GM23338 (cell line): Measurements from ENCODE around the gene ADGRB3. TPM values are rescaled to one million over a fixed set of nuclear protein-coding genes. Genes with fewer than 3 reads are reported as not detected.
A peak's percentile ranks its signal among the peaks of the same experiment; 100 is the strongest.

Experiments
- ATAC-seq: fragments of 200-7000 bp; cut with Tn5 transposase; 3 replicates; pipeline ENCODE4 v1.9.1; 2020
- DNase-seq: peaks from one replicate; pipeline ENCODE4 v3.0.0-alpha.2; 2015; ENCODE audit warnings: low spot score
- H2AFZ ChIP-seq: fragments of 200-600 bp; sonication (generic); 2 replicates; pipeline ENCODE4 v1.8.0; 2016; ENCODE audit warnings: antibody characterized with exemption, mild to moderate bottlenecking, moderate library complexity
- H3F3A ChIP-seq: fragments of 200-600 bp; sonication (generic); replicated peaks from 2 replicates; pipeline ENCODE4 v1.8.0; 2017; ENCODE audit warnings: antibody characterized with exemption, mixed run types, low read depth
- H3K27ac ChIP-seq: fragments of 200-600 bp; sonication (generic); 2 replicates; pipeline ENCODE4 v1.6.1; 2016; ENCODE audit warnings: low read depth
- H3K27me3 ChIP-seq: fragments of 200-600 bp; sonication (generic); 2 replicates; pipeline ENCODE4 v1.8.0; 2016; ENCODE audit warnings: mild to moderate bottlenecking, mixed run types, moderate library complexity; ENCODE audit not compliant: insufficient read depth
- H3K36me3 ChIP-seq: fragments of 200-600 bp; sonication (generic); 2 replicates; pipeline ENCODE4 v1.8.0; 2016; ENCODE audit warnings: mild to moderate bottlenecking; ENCODE audit not compliant: insufficient read depth
- H3K4me1 ChIP-seq: fragments of 200-600 bp; sonication (generic); 2 replicates; pipeline ENCODE4 v1.8.0; 2016; ENCODE audit warnings: mild to moderate bottlenecking, moderate library complexity; ENCODE audit not compliant: insufficient read depth
- H3K4me2 ChIP-seq: fragments of 200-600 bp; sonication (generic); 2 replicates; pipeline ENCODE4 v1.7.1; 2017; ENCODE audit warnings: mixed run types
- H3K4me3 ChIP-seq: fragments of 200-600 bp; sonication (generic); 2 replicates; pipeline ENCODE4 v1.6.1; 2016; ENCODE audit warnings: mixed run types
- H3K79me2 ChIP-seq: fragments of 200-600 bp; sonication (generic); replicated peaks from 2 replicates; pipeline ENCODE4 v1.8.0; 2017; ENCODE audit warnings: mild to moderate bottlenecking; ENCODE audit not compliant: insufficient read depth
- H3K9me2 ChIP-seq: fragments of 200-600 bp; sonication (generic); 2 replicates; pipeline ENCODE4 v1.8.0; 2017; ENCODE audit not compliant: insufficient read depth
- H4K20me1 ChIP-seq: fragments of 200-600 bp; sonication (generic); replicated peaks from 2 replicates; pipeline ENCODE4 v1.8.0; 2017; ENCODE audit warnings: mild to moderate bottlenecking; ENCODE audit not compliant: insufficient read depth
- H3K27ac Mint-ChIP-seq: 2 replicates; pipeline ENCODE4 v1.8.0; 2020; ENCODE audit warnings: inconsistent platforms, mild to moderate bottlenecking, moderate library complexity, mixed read lengths
- H3K27me3 Mint-ChIP-seq: 3 replicates; pipeline ENCODE4 v1.8.0; 2022; ENCODE audit warnings: low read depth, mild to moderate bottlenecking, moderate library complexity, mixed read lengths, inconsistent platforms; ENCODE audit not compliant: insufficient read depth, poor library complexity
- H3K36me3 Mint-ChIP-seq: 3 replicates; pipeline ENCODE4 v1.8.0; 2021; ENCODE audit warnings: low read depth, mild to moderate bottlenecking, inconsistent platforms, moderate library complexity, mixed read lengths
- H3K4me1 Mint-ChIP-seq: 3 replicates; pipeline ENCODE4 v1.8.0; 2020; ENCODE audit warnings: mild to moderate bottlenecking, inconsistent platforms, mixed read lengths
- H3K4me3 Mint-ChIP-seq: 3 replicates; pipeline ENCODE4 v1.8.0; 2021; ENCODE audit warnings: moderate library complexity, mild to moderate bottlenecking, inconsistent platforms, mixed read lengths
- H3K9me3 Mint-ChIP-seq: 3 replicates; pipeline ENCODE4 v1.8.0; 2020; ENCODE audit warnings: moderate library complexity, mild to moderate bottlenecking, inconsistent platforms, mixed read lengths
- CREB1 ChIP-seq: fragments of 250-450 bp; sonication (Bioruptor Pico); IDR thresholded peaks from 2 replicates; pipeline ENCODE4 v1.5.0; 2020; ENCODE audit warnings: low read depth, mild to moderate bottlenecking, moderate library complexity
- CTCF ChIP-seq, 2 experiments: fragments of 200-600 bp in 1 of 2; sonication (generic) in 1 of 2; conservative IDR thresholded peaks; 2 replicates each; pipeline versions ENCODE4 v1.5.1 to v1.6.1; 2016 to 2017; ENCODE audit warnings: antibody characterized with exemption in 2 of 2, low read depth in 2 of 2, mild to moderate bottlenecking in 2 of 2, moderate library complexity in 1 of 2
- ETS1 ChIP-seq: IDR thresholded peaks from 2 replicates; pipeline ENCODE4 v1.6.1; 2016; ENCODE audit warnings: antibody characterized with exemption
- EZH2phosphoT487 ChIP-seq: fragments of 200-600 bp; sonication (generic); IDR thresholded peaks from one replicate; pipeline ENCODE4 v1.8.1; 2018; ENCODE audit warnings: antibody characterized with exemption; ENCODE audit not compliant: unreplicated experiment
- JUNB ChIP-seq: IDR thresholded peaks from one replicate; pipeline ENCODE4 v1.6.1; 2016; ENCODE audit warnings: antibody characterized with exemption; ENCODE audit not compliant: unreplicated experiment
- NANOG ChIP-seq: IDR thresholded peaks from 2 replicates; pipeline ENCODE4 v1.6.1; 2016; ENCODE audit warnings: antibody characterized with exemption, borderline replicate concordance
- ZNF114 ChIP-seq: fragments of 250-450 bp; sonication (Bioruptor Pico); IDR thresholded peaks from 2 replicates; pipeline ENCODE4 v1.5.0; 2020; ENCODE audit warnings: mild to moderate bottlenecking, moderate library complexity
- polyA plus RNA-seq: library from polyadenylated mRNA; unstranded; fragments of >200 nt; fragmentation: Nextera tagmentation; extraction: Ambion mirVana; gene quantifications from 2 replicates; pipeline ENCODE4 v1.2.1, GENCODE V29; 2016
- total RNA-seq: library from RNA; depleted of rRNA; stranded (reverse); fragments of >200 nt; shearing (Covaris generic); gene quantifications from 2 replicates; pipeline ENCODE4 v1.2.3, GENCODE V29; 2014

Gene ADGRB3
- total and polyA plus RNA-seq, 2 experiments from 2014 or later: 0.92 to 4.0 TPM

GRCh38 chr6:68649669-68650068 is 14.6 kb downstream of the ADGRB3 start:
- no peak overlapping the region for H3K27ac Mint-ChIP-seq
- H2AFZ ChIP-seq: no peak overlapping the region
- no peaks in the 10 kb centered on the region for H3K9me2 ChIP-seq
- H3K36me3 ChIP-seq: no peaks in the 10 kb centered on the region
- H3K27ac ChIP-seq: no peak overlapping the region
- no peaks in the 10 kb centered on the region for H3K27me3 Mint-ChIP-seq
- ATAC-seq: peak; percentile 83
- no peak overlapping the region for H3K4me3 Mint-ChIP-seq
- no peaks in the 10 kb centered on the region; the same call in 1 of the 2 replicates for H3K4me1 ChIP-seq
- H3K4me2 ChIP-seq: no peak overlapping the region
- H4K20me1 ChIP-seq: no peaks in the 10 kb centered on the region
- no peaks in the 10 kb centered on the region for H3K36me3 Mint-ChIP-seq
- no peaks in the 10 kb centered on the region for H3K9me3 Mint-ChIP-seq
- no peaks in the 10 kb centered on the region for H3K79me2 ChIP-seq
- no peaks in the 10 kb centered on the region for H3F3A ChIP-seq
- H3K4me3 ChIP-seq: no peak overlapping the region
- H3K4me1 Mint-ChIP-seq: peaks cover 8% of the 10 kb centered on the region
- TF ChIP-seq NANOG (no peak), JUNB (no peak), ETS1 (no peak)
- no peaks in the 10 kb centered on the region for H3K27me3 ChIP-seq
- peak; percentile 62 for DNase-seq

GRCh38 chr6:68650142-68650541 is 15.1 kb downstream of the ADGRB3 start:
- no peak for DNase-seq
- no peak overlapping the region for H3K4me2 ChIP-seq
- no peaks in the 10 kb centered on the region for H3F3A ChIP-seq
- no peaks in the 10 kb centered on the region for H3K27me3 Mint-ChIP-seq
- no peaks in the 10 kb centered on the region for H3K36me3 ChIP-seq
- H3K36me3 Mint-ChIP-seq: no peaks in the 10 kb centered on the region
- H3K79me2 ChIP-seq: no peaks in the 10 kb centered on the region
- no peaks in the 10 kb centered on the region; the same call in 1 of the 2 replicates for H3K4me1 ChIP-seq
- H3K4me3 ChIP-seq: no peak overlapping the region
- H3K9me3 Mint-ChIP-seq: no peaks in the 10 kb centered on the region
- H3K4me3 Mint-ChIP-seq: no peak overlapping the region
- H3K27ac Mint-ChIP-seq: no peak overlapping the region
- no peaks in the 10 kb centered on the region for H4K20me1 ChIP-seq
- H3K4me1 Mint-ChIP-seq: peaks cover 8% of the 10 kb centered on the region
- no peak overlapping the region for H3K27ac ChIP-seq
- no peaks in the 10 kb centered on the region for H3K27me3 ChIP-seq
- TF ChIP-seq EZH2phosphoT487: no peak
- TF ChIP-seq CREB1 (CRISPR knock-in tag): no peak
- no peak for TF ChIP-seq ZNF114 (CRISPR knock-in tag)
- no peak overlapping the region for H2AFZ ChIP-seq
- H3K9me2 ChIP-seq: no peaks in the 10 kb centered on the region
- no peak for ATAC-seq

- no peak overlapping the region for H2AFZ ChIP-seq
- H3K27me3 ChIP-seq: no peaks in the 10 kb centered on the region
- no peaks in the 10 kb centered on the region for H3K36me3 ChIP-seq
- no peak overlapping the region for H3K27ac ChIP-seq
- no peak overlapping the region for H3K4me3 ChIP-seq
- Mint-ChIP-seq H3K27me3 (no peaks in the 10 kb centered on the region), H3K36me3 (no peaks in the 10 kb centered on the region), H3K9me3 (no peaks in the 10 kb centered on the region), H3K4me1 (peaks cover 8% of the 10 kb centered on the region), H3K4me3 (no peak overlapping the region), H3K27ac (no peak overlapping the region)
- no peak for ATAC-seq
- H3K4me2 ChIP-seq: no peak overlapping the region
- no peaks in the 10 kb centered on the region; the same call in 1 of the 2 replicates for H3K4me1 ChIP-seq
- H4K20me1 ChIP-seq: no peaks in the 10 kb centered on the region
- DNase-seq: no peak
- H3K9me2 ChIP-seq: no peaks in the 10 kb centered on the region
- H3F3A ChIP-seq: no peaks in the 10 kb centered on the region
- H3K79me2 ChIP-seq: no peaks in the 10 kb centered on the region
- TF ChIP-seq CREB1 (CRISPR knock-in tag) (no peak), ZNF114 (CRISPR knock-in tag) (no peak), NANOG (no peak), ETS1 (no peak), CTCF (conservative IDR thresholded peaks at IDR 0.05; ENCODE audit: low read depth in 2 of 2) (no peak), JUNB (no peak)
Measured at GRCh38 chr6:68651011-68651985, 16.2 kb downstream of the ADGRB3 start.
